Measurements from ENCODE around the gene GPR26.

GRCh38 chr10:123678376-123678775 is 12.2 kb downstream of the GPR26 start:
- TF ChIP-seq CTCF (conservative IDR thresholded peaks at IDR 0.05; ENCODE audit: low read length) (no peak), EZH2phosphoT487 (IDR thresholded peaks at IDR 0.05; ENCODE audit: borderline replicate concordance, low read depth, low read length) (no peak)

Data from OCI-LY7 (cell line).